Spleen (tissue), 11 donors: ENCODE measurements around the gene SAYSD1. TPM values are rescaled to one million over a fixed set of nuclear protein-coding genes. Genes with fewer than 3 reads are reported as not detected.

Source experiments
- DNase-seq: peaks from one replicate; pipeline ENCODE4 v3.0.0-alpha.2; 2020
- H3K27ac ChIP-seq, 8 donors: fragments of 200-600 bp; sonication (generic) in 7 of 8; 1 replicate in 4 of 8; 2 replicates in 4 of 8; pipeline versions ENCODE4 v1.5.0 to v1.8.0; 2016 to 2021; ENCODE audit warnings: inconsistent platforms in 4 of 8, mild to moderate bottlenecking in 4 of 8, moderate library complexity in 1 of 8
- H3K27me3 ChIP-seq, 7 donors: fragments of 200-600 bp; sonication (generic) in 6 of 7; replicated peaks in 1 of 7; 1 replicate in 4 of 7; 2 replicates in 3 of 7; pipeline versions ENCODE4 v1.5.0 to v1.8.0; 2016 to 2021; ENCODE audit warnings: inconsistent platforms in 3 of 7, mild to moderate bottlenecking in 1 of 7
- H3K36me3 ChIP-seq, 6 donors: fragments of 200-600 bp; sonication (generic) in 5 of 6; 1 replicate in 4 of 6; 2 replicates in 2 of 6; pipeline versions ENCODE4 v1.5.0 to v1.8.0; 2016 to 2021; ENCODE audit warnings: inconsistent platforms in 2 of 6
- H3K4me1 ChIP-seq, 6 donors: fragments of 200-600 bp; sonication (generic) in 5 of 6; 1 replicate in 3 of 6; 2 replicates in 3 of 6; pipeline versions ENCODE4 v1.5.0 to v1.8.0; 2016 to 2021; ENCODE audit warnings: inconsistent platforms in 3 of 6
- H3K4me3 ChIP-seq, 8 donors: fragments of 200-600 bp; sonication (generic) in 7 of 8; 1 replicate in 4 of 8; 2 replicates in 4 of 8; pipeline versions ENCODE4 v1.5.0 to v1.8.0; 2016 to 2021; ENCODE audit warnings: inconsistent platforms in 4 of 8, mild to moderate bottlenecking in 4 of 8, moderate library complexity in 2 of 8
- H3K9me3 ChIP-seq, 8 donors: fragments of 200-600 bp; sonication (generic) in 7 of 8; 1 replicate in 4 of 8; 2 replicates in 4 of 8; pipeline versions ENCODE4 v1.5.0 to v1.8.0; 2016 to 2021; ENCODE audit warnings: inconsistent platforms in 4 of 8
- CTCF ChIP-seq, 11 experiments: fragments of 200-600 bp in 7 of 11; fragments of 450-650 bp in 4 of 11; sonication (generic) in 4 of 11; IDR thresholded peaks in 8 of 11; conservative IDR thresholded peaks in 3 of 11; 1 replicate in 7 of 11; 2 replicates in 4 of 11; pipeline versions ENCODE4 v1.4.0 to v1.8.0; 2016 to 2021; ENCODE audit warnings: antibody characterized with exemption in 11 of 11, inconsistent platforms in 4 of 11, mild to moderate bottlenecking in 1 of 11
- POLR2A ChIP-seq, 3 donors: fragments of 450-650 bp; IDR thresholded peaks; one replicate each; pipeline ENCODE4 v1.5.1; 2017; ENCODE audit warnings: antibody characterized with exemption in 3 of 3, mild to moderate bottlenecking in 1 of 3
- POLR2AphosphoS5 ChIP-seq, 3 donors: sonication (generic); formaldehyde crosslinking; IDR thresholded peaks; one replicate each; pipeline ENCODE4 v1.5.1; 2017; ENCODE audit warnings: antibody characterized with exemption in 3 of 3
- WGBS, 5 donors: extraction: QIAGEN DNeasy Blood & Tissue Kit in 3 of 5; methylation state at CpG; one replicate each; pipeline versions ENCODE4 v1.1.5 to v1.1.7; 2013 to 2018; 5-methylcytosine and 5-hydroxymethylcytosine counted together
- intact Hi-C: fragments of 100-400 bp; cut with DNase I; formaldehyde crosslinking; loops from one replicate; pipeline ENCODE4 v1.15.0; 2023; ENCODE audit warnings: low total_unique reads
- polyA plus RNA-seq, 3 donors: library from polyadenylated mRNA; stranded (reverse); fragments of 200-250 nt; gene quantifications; one replicate each; pipeline ENCODE4 v1.2.1, GENCODE V29; 2013
- total RNA-seq, 7 donors: library from RNA; depleted of rRNA in 3 of 7; stranded (reverse); fragments of >200 nt in 3 of 7; fragmentation: NEBNext Ultra II Directional in 4 of 7; extraction: Animal tissue kit (Norgen Biotek cat#: 25700) in 4 of 7; gene quantifications; one replicate each; pipeline versions ENCODE4 v1.1.0 to v1.2.1, GENCODE V29; 2016 to 2021
- donor health status: healthy with polysubstance abuse.
- donor health status: DM: no; HTN: no; CAD: no; lungs with moderate emphysema.
- donor health status: DM: no; HTN: no; CAD: no.
- donor health status: Bipolar disorder and iron deficiency.
- donor health status: healthy.
- donor health status: DM: no; HTN: no; CAD: no.
- donor health status: DM: yes; HTN: yes; CAD: no.

The SAYSD1 gene
- total and polyA plus RNA-seq, 10 donors = 8.1 to 14.2 (median 13.2) TPM

GRCh38 chr6:39102071-39102820, 12.7 kb downstream of the SAYSD1 start:
- Histone ChIP-seq H3K9me3 (no peaks in the 10 kb centered on the region), H3K4me1 (no peaks in the 10 kb centered on the region), H3K27me3 (no peaks in the 10 kb centered on the region), H3K4me3 (no peak overlapping the region), H3K27ac (no peak overlapping the region), H3K36me3 (peaks cover 0 to 35% (median 12%) of the 10 kb centered on the region in 6 donors)
- TF ChIP-seq CTCF (IDR thresholded peaks at IDR 0.05 in 8 of 11, conservative IDR thresholded peaks at IDR 0.05 in 3 of 11) = peak in 8 of 11 experiments; percentile 21 to 47 (median 35)
- TF ChIP-seq POLR2A (IDR thresholded peaks at IDR 0.05) = no peak
- 48 to 65% (median 58%) methylated on average over 12 of the region's 12 CpGs for WGBS, 5 donors
- intact Hi-C loops = no loop called here
- DNase-seq = no peak

GRCh38 chr6:39100358-39100757, 14.6 kb downstream of the SAYSD1 start:
- no peaks in the 10 kb centered on the region for H3K4me1 ChIP-seq
- H3K9me3 ChIP-seq = no peaks in the 10 kb centered on the region
- 32 to 50% (median 41%) methylated on average over 3 of the region's 3 CpGs for WGBS, 5 donors
- no peak overlapping the region for H3K27ac ChIP-seq
- H3K27me3 ChIP-seq = no peaks in the 10 kb centered on the region
- intact Hi-C loops = no loop called here
- peaks cover 0 to 27% (median 9%) of the 10 kb centered on the region in 6 donors for H3K36me3 ChIP-seq
- no peak for DNase-seq
- TF ChIP-seq POLR2AphosphoS5 (IDR thresholded peaks at IDR 0.05) = no peak
- TF ChIP-seq POLR2A (IDR thresholded peaks at IDR 0.05) = no peak
- no peak for TF ChIP-seq CTCF (IDR thresholded peaks at IDR 0.05 in 8 of 11, conservative IDR thresholded peaks at IDR 0.05 in 3 of 11)
- no peak overlapping the region for H3K4me3 ChIP-seq

GRCh38 chr6:39095578-39095977, 19.4 kb downstream of the SAYSD1 start:
- Histone ChIP-seq H3K4me1 (no peaks in the 10 kb centered on the region), H3K4me3 (no peak overlapping the region), H3K36me3 (no peaks in the 10 kb centered on the region), H3K27ac (no peak overlapping the region), H3K9me3 (no peaks in the 10 kb centered on the region), H3K27me3 (peaks cover 0 to 27% (median 8%) of the 10 kb centered on the region in 7 donors)
- intact Hi-C loops = no loop called here
- TF ChIP-seq CTCF (IDR thresholded peaks at IDR 0.05 in 8 of 11, conservative IDR thresholded peaks at IDR 0.05 in 3 of 11) (no peak), POLR2AphosphoS5 (IDR thresholded peaks at IDR 0.05) (no peak), POLR2A (IDR thresholded peaks at IDR 0.05) (no peak)
- no peak for DNase-seq

- DNase-seq = no peak
- H3K27me3 ChIP-seq = peaks cover 0 to 50% (median 19%) of the 10 kb centered on the region in 7 donors
- 88 to 97% (median 89%) methylated on average over 4 of the region's 4 CpGs for WGBS, 5 donors
- TF ChIP-seq CTCF (IDR thresholded peaks at IDR 0.05 in 8 of 11, conservative IDR thresholded peaks at IDR 0.05 in 3 of 11) = no peak
- no peak for TF ChIP-seq POLR2AphosphoS5 (IDR thresholded peaks at IDR 0.05)
- no peak for TF ChIP-seq POLR2A (IDR thresholded peaks at IDR 0.05)
- peaks cover 0 to 7% (median 0%) of the 10 kb centered on the region in 6 donors for H3K4me1 ChIP-seq
- H3K4me3 ChIP-seq = no peak overlapping the region
- intact Hi-C loops = no loop called here
- no peaks in the 10 kb centered on the region for H3K9me3 ChIP-seq
- no peak overlapping the region for H3K27ac ChIP-seq
- no peaks in the 10 kb centered on the region for H3K36me3 ChIP-seq
These were observed 21.8 kb downstream of the SAYSD1 start for GRCh38 chr6:39093149-39093708.
